ENCODE results near the gene SUSD5.

Gene SUSD5

DNA sequence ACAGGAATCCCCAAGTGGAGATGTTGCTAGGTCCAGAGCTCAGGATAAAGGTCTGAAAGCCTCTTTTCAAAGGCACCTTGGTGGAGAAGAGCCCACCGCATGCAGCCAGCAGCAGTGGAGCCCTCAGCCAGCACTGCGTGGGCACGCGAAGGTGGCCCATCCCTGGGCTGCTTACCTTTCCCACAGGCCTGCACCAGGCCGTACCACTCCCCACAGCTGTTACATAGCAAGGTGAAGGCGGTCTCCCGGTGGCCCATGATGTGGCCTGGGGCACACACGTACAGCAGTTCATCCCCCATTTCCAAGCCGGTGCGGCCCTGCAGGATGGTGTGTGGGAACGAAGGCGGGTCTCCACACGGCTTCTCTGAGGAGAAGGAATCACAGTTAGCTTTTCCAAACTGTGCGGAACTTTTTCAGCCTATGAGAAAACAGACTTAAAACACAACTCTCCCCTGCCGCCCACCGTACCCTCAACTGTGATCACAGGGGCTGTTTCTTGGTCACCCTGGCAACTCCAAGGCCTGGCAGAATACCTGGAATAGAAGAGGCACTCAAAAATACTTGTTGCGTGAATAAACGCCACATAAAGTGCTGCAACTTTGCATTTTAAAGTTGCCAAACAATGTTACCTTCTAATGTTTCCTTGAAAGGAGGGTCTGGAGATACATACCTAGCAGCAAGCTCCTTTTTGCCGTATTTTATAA, 43.7 kb downstream of the SUSD5 start:
- H3K4me2 ChIP-seq (ENCODE audit: low read length): no peak overlapping the region
- H3K9ac ChIP-seq: no peak overlapping the region
- no peaks in the 10 kb centered on the region for H3K4me1 ChIP-seq
- no peak overlapping the region for H3K4me3 ChIP-seq (ENCODE audit: low read depth, low read length)
- no peaks in the 10 kb centered on the region for H3K79me2 ChIP-seq
- no peaks in the 10 kb centered on the region for H3K27me3 ChIP-seq (ENCODE audit: control insufficient read depth, insufficient read depth, low read length)
- no peak overlapping the region for H3K27ac ChIP-seq
- no peaks in the 10 kb centered on the region for H3K9me3 ChIP-seq (ENCODE audit: control insufficient read depth, low read length)
- no peak overlapping the region for H2AFZ ChIP-seq
- no peaks in the 10 kb centered on the region for H3K36me3 ChIP-seq (ENCODE audit: control insufficient read depth, insufficient read depth, low read length)
- TF ChIP-seq, protein P1, sequence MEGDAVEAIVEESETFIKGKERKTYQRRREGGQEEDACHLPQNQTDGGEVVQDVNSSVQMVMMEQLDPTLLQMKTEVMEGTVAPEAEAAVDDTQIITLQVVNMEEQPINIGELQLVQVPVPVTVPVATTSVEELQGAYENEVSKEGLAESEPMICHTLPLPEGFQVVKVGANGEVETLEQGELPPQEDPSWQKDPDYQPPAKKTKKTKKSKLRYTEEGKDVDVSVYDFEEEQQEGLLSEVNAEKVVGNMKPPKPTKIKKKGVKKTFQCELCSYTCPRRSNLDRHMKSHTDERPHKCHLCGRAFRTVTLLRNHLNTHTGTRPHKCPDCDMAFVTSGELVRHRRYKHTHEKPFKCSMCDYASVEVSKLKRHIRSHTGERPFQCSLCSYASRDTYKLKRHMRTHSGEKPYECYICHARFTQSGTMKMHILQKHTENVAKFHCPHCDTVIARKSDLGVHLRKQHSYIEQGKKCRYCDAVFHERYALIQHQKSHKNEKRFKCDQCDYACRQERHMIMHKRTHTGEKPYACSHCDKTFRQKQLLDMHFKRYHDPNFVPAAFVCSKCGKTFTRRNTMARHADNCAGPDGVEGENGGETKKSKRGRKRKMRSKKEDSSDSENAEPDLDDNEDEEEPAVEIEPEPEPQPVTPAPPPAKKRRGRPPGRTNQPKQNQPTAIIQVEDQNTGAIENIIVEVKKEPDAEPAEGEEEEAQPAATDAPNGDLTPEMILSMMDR (IDR thresholded peaks at IDR 0.05): no peak

GRCh38 chr3:33174095-33174494, 44.5 kb downstream of the SUSD5 start:
- Histone ChIP-seq H3K4me1 (no peaks in the 10 kb centered on the region), H2AFZ (no peak overlapping the region), H3K9ac (no peak overlapping the region), H3K4me3 (ENCODE audit: low read depth, low read length) (no peak overlapping the region), H3K27me3 (ENCODE audit: control insufficient read depth, insufficient read depth, low read length) (no peaks in the 10 kb centered on the region), H3K9me3 (ENCODE audit: control insufficient read depth, low read length) (no peaks in the 10 kb centered on the region), H3K79me2 (no peaks in the 10 kb centered on the region), H3K27ac (no peak overlapping the region), H3K4me2 (ENCODE audit: low read length) (no peak overlapping the region), H3K36me3 (ENCODE audit: control insufficient read depth, insufficient read depth, low read length) (no peaks in the 10 kb centered on the region)
- TF ChIP-seq, protein P1 (IDR thresholded peaks at IDR 0.05): no peak

DNA sequence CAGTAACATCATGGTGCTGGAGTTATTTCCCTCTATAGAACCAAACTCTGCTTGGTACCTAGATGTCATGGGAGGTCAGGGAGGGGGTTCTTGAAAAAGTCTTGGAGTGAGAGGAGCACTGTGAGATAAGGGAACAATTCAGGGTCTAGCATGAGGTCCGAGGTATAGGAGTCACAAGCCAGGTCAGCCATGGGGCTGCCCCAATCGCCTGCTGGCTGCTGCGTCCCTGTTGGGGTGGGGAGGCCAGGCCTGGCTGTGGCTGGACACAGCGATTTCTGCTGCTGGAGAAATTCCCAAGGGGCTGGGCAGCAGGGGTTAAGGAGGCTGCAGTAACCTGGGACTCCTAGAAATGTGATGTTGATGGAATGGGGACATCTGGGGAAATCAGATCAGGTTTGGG, 44.9 kb downstream of the SUSD5 start:
- Histone ChIP-seq H2AFZ (no peak overlapping the region), H3K9ac (no peak overlapping the region), H3K4me2 (ENCODE audit: low read length) (no peak overlapping the region), H3K4me3 (ENCODE audit: low read depth, low read length) (no peak overlapping the region), H3K27me3 (ENCODE audit: control insufficient read depth, insufficient read depth, low read length) (no peaks in the 10 kb centered on the region), H3K36me3 (ENCODE audit: control insufficient read depth, insufficient read depth, low read length) (no peaks in the 10 kb centered on the region), H3K4me1 (no peaks in the 10 kb centered on the region), H3K9me3 (ENCODE audit: control insufficient read depth, low read length) (no peaks in the 10 kb centered on the region), H3K27ac (no peak overlapping the region), H3K79me2 (no peaks in the 10 kb centered on the region)
- TF ChIP-seq, protein P1 (IDR thresholded peaks at IDR 0.05): no peak

DNA sequence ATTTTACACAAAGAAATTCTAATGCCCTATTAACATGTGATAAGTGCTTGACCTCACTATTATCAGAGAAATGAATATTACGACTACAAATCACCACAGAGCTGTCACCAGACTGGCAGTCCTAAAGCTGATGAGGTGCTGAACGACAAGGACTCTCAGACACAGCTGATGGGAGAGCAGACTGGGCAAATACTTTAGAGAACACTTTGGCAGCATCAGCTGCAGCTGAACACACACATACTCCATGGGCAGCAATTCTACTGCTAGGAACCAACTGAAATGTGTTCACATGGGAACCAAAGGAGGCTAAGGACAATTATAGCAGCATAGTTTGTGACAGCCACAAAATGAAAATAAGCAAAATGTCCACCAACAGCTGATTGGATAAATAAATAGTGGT, 45.5 kb downstream of the SUSD5 start:
- no peaks in the 10 kb centered on the region for H3K9me3 ChIP-seq (ENCODE audit: control insufficient read depth, low read length)
- TF ChIP-seq, protein P1 (IDR thresholded peaks at IDR 0.05): no peak

DNA sequence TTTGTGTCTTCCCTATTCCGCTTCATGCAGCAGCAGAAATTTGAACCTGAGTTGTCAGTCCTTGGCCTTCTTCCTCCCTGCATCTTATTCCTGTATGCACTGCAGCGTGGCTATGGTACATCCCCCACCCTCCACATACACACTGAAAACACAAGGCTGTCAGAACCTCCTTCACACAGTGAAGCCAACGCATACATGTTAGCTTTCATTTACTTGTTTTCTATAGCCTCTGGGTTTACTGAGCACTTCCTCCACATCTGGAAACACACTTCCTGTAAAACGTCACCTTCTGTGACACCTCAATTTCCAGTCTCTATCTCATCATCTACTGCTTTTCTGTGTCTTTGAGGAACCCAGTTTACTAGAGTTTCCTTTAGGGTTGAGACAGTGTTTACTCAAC, 47.0 kb downstream of the SUSD5 start:
- Histone ChIP-seq H3K9me3 (ENCODE audit: control insufficient read depth, low read length) (no peaks in the 10 kb centered on the region), H3K36me3 (ENCODE audit: control insufficient read depth, insufficient read depth, low read length) (no peaks in the 10 kb centered on the region), H3K9ac (no peak overlapping the region), H3K4me1 (no peaks in the 10 kb centered on the region), H3K4me3 (ENCODE audit: low read depth, low read length) (no peak overlapping the region), H3K27me3 (ENCODE audit: control insufficient read depth, insufficient read depth, low read length) (no peaks in the 10 kb centered on the region), H3K27ac (no peak overlapping the region), H3K79me2 (no peaks in the 10 kb centered on the region), H3K4me2 (ENCODE audit: low read length) (no peak overlapping the region), H2AFZ (no peak overlapping the region)
- TF ChIP-seq, protein P1 (IDR thresholded peaks at IDR 0.05): no peak

More for the DNA sequence above, 45.5 kb downstream of the SUSD5 start:
- no peak overlapping the region for H3K9ac ChIP-seq
- no peak overlapping the region for H3K27ac ChIP-seq
- no peak overlapping the region for H3K4me2 ChIP-seq (ENCODE audit: low read length)
- no peak overlapping the region for H2AFZ ChIP-seq
- H3K36me3 ChIP-seq (ENCODE audit: control insufficient read depth, insufficient read depth, low read length): no peaks in the 10 kb centered on the region
- no peak overlapping the region for H3K4me3 ChIP-seq (ENCODE audit: low read depth, low read length)
- H3K27me3 ChIP-seq (ENCODE audit: control insufficient read depth, insufficient read depth, low read length): no peaks in the 10 kb centered on the region
- H3K4me1 ChIP-seq: no peaks in the 10 kb centered on the region
- no peaks in the 10 kb centered on the region for H3K79me2 ChIP-seq
